ENCODE data around the gene TMX1.

The TMX1 gene

DNA sequence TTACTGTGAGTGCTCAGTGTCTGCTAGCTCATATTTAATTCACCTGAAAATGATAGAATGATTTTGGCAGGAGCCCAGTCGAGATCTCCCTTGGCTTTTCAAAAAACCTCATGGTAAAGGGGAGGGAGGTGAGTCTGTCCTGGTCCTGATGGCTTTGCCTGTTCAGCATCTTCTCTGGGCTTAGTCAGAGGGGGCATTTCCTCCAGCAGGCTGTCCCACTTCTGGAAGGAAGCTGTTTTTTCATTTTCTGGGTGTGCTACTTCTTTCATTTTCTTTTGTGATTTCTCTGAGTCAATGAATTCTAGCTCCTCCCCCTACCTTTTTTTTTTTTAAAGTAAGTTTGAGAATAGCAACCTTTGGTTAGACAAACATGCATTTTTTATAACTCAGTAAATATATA is 58.8 kb downstream of the TMX1 start:
- no peak for TF ChIP-seq OSR1 (CRISPR knock-in tag; IDR thresholded peaks at IDR 0.05)

DNA sequence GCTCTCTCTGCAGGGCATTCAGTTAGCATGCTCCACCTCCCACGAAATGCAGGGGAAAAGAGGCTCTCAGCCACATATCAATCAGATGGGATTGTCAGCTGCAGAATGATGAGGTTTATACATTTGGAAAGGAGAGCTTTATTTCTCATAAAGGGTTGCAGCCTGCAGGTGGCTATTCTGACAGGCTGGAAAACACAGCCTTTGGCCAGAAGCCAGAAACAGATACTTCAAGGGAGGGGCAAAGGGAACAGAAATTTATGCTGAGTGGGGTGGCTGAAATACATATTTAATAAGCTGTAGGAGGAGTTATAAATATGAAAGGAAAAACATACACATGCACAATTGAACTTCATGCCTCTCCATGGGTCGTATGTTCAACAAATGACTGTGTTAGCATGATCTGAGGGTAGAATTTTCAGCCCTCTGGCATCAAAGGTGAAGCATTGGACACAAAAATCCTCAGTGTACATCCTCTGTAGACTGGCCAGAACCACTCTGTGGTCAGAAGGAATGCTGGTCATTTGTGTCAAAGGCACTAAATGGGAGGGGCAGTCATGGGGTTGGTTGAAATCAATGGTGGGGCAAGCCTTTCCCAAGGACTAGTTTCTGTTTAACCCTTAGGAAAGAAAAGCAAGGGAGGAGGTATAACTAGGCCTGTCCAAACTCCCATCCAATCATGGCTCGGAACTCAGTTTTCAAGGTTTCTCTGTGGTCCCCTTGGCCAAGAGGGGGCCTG is 62.4 kb downstream of the TMX1 start:
- TF ChIP-seq ZNF565 (CRISPR knock-in tag; conservative IDR thresholded peaks at IDR 0.05; ENCODE audit: low read depth) (no peak), ZFP30 (CRISPR knock-in tag; IDR thresholded peaks at IDR 0.05) (no peak), BACH2 (CRISPR knock-in tag; IDR thresholded peaks at IDR 0.05; ENCODE audit: borderline replicate concordance) (no peak), ESRRG (CRISPR knock-in tag; IDR thresholded peaks at IDR 0.05) (no peak), ZNF8 (CRISPR knock-in tag; IDR thresholded peaks at IDR 0.05) (no peak), CSRNP3 (CRISPR knock-in tag; IDR thresholded peaks at IDR 0.05) (no peak), TOX (CRISPR knock-in tag; IDR thresholded peaks at IDR 0.05; ENCODE audit: borderline replicate concordance) (no peak), PPARA (CRISPR knock-in tag; IDR thresholded peaks at IDR 0.05; ENCODE audit: borderline replicate concordance) (no peak), TSHZ2 (CRISPR knock-in tag; IDR thresholded peaks at IDR 0.05) (no peak), TCF4 (CRISPR knock-in tag; IDR thresholded peaks at IDR 0.05; ENCODE audit: borderline replicate concordance) (no peak), CSDC2 (CRISPR knock-in tag; IDR thresholded peaks at IDR 0.05) (no peak), ZC3H10 (CRISPR knock-in tag; IDR thresholded peaks at IDR 0.05) (no peak), GLIS3 (CRISPR knock-in tag; IDR thresholded peaks at IDR 0.05) (no peak), ARNTL (CRISPR knock-in tag; IDR thresholded peaks at IDR 0.05; ENCODE audit: borderline replicate concordance, low read depth) (no peak), ZFP3 (CRISPR knock-in tag; IDR thresholded peaks at IDR 0.05) (no peak), ISL1 (CRISPR knock-in tag; IDR thresholded peaks at IDR 0.05) (no peak)
- TF ChIP-seq, protein P1, sequence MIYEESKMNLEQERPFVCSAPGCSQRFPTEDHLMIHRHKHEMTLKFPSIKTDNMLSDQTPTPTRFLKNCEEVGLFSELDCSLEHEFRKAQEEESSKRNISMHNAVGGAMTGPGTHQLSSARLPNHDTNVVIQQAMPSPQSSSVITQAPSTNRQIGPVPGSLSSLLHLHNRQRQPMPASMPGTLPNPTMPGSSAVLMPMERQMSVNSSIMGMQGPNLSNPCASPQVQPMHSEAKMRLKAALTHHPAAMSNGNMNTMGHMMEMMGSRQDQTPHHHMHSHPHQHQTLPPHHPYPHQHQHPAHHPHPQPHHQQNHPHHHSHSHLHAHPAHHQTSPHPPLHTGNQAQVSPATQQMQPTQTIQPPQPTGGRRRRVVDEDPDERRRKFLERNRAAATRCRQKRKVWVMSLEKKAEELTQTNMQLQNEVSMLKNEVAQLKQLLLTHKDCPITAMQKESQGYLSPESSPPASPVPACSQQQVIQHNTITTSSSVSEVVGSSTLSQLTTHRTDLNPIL (CRISPR knock-in tag; IDR thresholded peaks at IDR 0.05; ENCODE audit: low read depth): no peak
- TF ChIP-seq, protein P2, sequence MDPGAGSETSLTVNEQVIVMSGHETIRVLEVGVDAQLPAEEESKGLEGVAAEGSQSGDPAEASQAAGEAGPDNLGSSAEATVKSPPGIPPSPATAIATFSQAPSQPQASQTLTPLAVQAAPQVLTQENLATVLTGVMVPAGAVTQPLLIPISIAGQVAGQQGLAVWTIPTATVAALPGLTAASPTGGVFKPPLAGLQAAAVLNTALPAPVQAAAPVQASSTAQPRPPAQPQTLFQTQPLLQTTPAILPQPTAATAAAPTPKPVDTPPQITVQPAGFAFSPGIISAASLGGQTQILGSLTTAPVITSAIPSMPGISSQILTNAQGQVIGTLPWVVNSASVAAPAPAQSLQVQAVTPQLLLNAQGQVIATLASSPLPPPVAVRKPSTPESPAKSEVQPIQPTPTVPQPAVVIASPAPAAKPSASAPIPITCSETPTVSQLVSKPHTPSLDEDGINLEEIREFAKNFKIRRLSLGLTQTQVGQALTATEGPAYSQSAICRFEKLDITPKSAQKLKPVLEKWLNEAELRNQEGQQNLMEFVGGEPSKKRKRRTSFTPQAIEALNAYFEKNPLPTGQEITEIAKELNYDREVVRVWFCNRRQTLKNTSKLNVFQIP (CRISPR knock-in tag; IDR thresholded peaks at IDR 0.05; ENCODE audit: borderline replicate concordance, low read depth): no peak
- ATAC-seq: no peak

More for the DNA sequence above, 58.8 kb downstream of the TMX1 start:
- peak; percentile 40; the same call in 1 of the 3 replicates for ATAC-seq

- TF ChIP-seq TOX (CRISPR knock-in tag; IDR thresholded peaks at IDR 0.05; ENCODE audit: borderline replicate concordance): no peak
- no peak for TF ChIP-seq ZNF8 (CRISPR knock-in tag; IDR thresholded peaks at IDR 0.05)
- no peak for TF ChIP-seq ZFP30 (CRISPR knock-in tag; IDR thresholded peaks at IDR 0.05)
- TF ChIP-seq, protein P3, sequence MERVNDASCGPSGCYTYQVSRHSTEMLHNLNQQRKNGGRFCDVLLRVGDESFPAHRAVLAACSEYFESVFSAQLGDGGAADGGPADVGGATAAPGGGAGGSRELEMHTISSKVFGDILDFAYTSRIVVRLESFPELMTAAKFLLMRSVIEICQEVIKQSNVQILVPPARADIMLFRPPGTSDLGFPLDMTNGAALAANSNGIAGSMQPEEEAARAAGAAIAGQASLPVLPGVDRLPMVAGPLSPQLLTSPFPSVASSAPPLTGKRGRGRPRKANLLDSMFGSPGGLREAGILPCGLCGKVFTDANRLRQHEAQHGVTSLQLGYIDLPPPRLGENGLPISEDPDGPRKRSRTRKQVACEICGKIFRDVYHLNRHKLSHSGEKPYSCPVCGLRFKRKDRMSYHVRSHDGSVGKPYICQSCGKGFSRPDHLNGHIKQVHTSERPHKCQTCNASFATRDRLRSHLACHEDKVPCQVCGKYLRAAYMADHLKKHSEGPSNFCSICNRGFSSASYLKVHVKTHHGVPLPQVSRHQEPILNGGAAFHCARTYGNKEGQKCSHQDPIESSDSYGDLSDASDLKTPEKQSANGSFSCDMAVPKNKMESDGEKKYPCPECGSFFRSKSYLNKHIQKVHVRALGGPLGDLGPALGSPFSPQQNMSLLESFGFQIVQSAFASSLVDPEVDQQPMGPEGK (CRISPR knock-in tag; IDR thresholded peaks at IDR 0.05; ENCODE audit: borderline replicate concordance): no peak
- no peak for TF ChIP-seq ZFP3 (CRISPR knock-in tag; IDR thresholded peaks at IDR 0.05)
- no peak for TF ChIP-seq ESRRG (CRISPR knock-in tag; IDR thresholded peaks at IDR 0.05)
- TF ChIP-seq PPARA (CRISPR knock-in tag; IDR thresholded peaks at IDR 0.05; ENCODE audit: borderline replicate concordance): no peak
- ATAC-seq: peak; percentile 52
Observed at GRCh38 chr14:51304438-51304837, 64.4 kb downstream of the TMX1 start.

Measured in SK-N-SH treated with all-trans-retinoic acid at 6 μM for 48 hours (cell line).